ENCODE data around the gene RPL6. TPM values are rescaled to one million over a fixed set of nuclear protein-coding genes. Genes with fewer than 3 reads are reported as not detected.

The RPL6 gene
- total RNA-seq, 4 donors from 2014 or later, result 1,161 to 1,752 (median 1,687) TPM

- DNase-seq (ENCODE audit: low spot score in 2 of 2), result no peak
- TF ChIP-seq POLR2AphosphoS5 (IDR thresholded peaks at IDR 0.05), result no peak
- TF ChIP-seq EP300 (IDR thresholded peaks at IDR 0.05), result no peak
- TF ChIP-seq POLR2A (IDR thresholded peaks at IDR 0.05), result no peak
- TF ChIP-seq, protein P1, sequence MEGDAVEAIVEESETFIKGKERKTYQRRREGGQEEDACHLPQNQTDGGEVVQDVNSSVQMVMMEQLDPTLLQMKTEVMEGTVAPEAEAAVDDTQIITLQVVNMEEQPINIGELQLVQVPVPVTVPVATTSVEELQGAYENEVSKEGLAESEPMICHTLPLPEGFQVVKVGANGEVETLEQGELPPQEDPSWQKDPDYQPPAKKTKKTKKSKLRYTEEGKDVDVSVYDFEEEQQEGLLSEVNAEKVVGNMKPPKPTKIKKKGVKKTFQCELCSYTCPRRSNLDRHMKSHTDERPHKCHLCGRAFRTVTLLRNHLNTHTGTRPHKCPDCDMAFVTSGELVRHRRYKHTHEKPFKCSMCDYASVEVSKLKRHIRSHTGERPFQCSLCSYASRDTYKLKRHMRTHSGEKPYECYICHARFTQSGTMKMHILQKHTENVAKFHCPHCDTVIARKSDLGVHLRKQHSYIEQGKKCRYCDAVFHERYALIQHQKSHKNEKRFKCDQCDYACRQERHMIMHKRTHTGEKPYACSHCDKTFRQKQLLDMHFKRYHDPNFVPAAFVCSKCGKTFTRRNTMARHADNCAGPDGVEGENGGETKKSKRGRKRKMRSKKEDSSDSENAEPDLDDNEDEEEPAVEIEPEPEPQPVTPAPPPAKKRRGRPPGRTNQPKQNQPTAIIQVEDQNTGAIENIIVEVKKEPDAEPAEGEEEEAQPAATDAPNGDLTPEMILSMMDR (IDR thresholded peaks at IDR 0.05), result no peak
- no peak overlapping the region for H3K27ac ChIP-seq
- 87% methylated on average over 4 of the region's 4 CpGs for WGBS
- no peaks in the 10 kb centered on the region for H3K27me3 ChIP-seq
- no peaks in the 10 kb centered on the region for H3K4me1 ChIP-seq
- H3K9me3 ChIP-seq, result no peaks in the 10 kb centered on the region
- no peaks in the 10 kb centered on the region for H3K36me3 ChIP-seq
- H3K4me3 ChIP-seq, result no peak overlapping the region
These were observed 20.2 kb downstream of the RPL6 start for GRCh38 chr12:112389228-112389627.

DNA sequence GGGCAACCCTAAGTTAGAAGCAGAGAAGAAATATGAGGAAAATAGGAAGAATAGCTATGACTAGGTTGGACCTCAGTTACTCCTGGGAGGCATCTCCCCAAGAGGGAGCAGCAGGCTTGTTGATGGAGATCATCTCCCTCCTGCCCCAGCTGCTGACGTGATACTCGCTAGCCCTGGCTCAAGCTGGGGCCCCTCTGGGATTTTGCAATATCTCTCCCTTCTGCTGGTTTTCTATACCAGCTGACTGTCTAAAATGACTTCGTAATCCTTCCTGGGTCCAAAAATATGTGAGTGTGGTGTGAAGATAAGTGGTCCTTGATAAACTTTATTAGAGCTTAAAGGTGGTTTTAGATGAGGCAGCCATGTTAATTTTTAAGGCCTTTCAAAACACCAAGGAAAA is 22.7 kb downstream of the RPL6 start:
- no peaks in the 10 kb centered on the region for H3K27me3 ChIP-seq
- H3K4me3 ChIP-seq, result no peak overlapping the region
- TF ChIP-seq POLR2AphosphoS5 (IDR thresholded peaks at IDR 0.05) (no peak), EP300 (IDR thresholded peaks at IDR 0.05) (no peak), POLR2A (IDR thresholded peaks at IDR 0.05) (no peak)
- TF ChIP-seq, protein P1 (IDR thresholded peaks at IDR 0.05), result no peak
- H3K27ac ChIP-seq, result no peak overlapping the region
- no peaks in the 10 kb centered on the region for H3K9me3 ChIP-seq
- DNase-seq (ENCODE audit: low spot score in 2 of 2), result no peak
- 73% methylated on average over 3 of the region's 3 CpGs for WGBS
- peaks cover 5% of the 10 kb centered on the region for H3K4me1 ChIP-seq
- no peaks in the 10 kb centered on the region for H3K36me3 ChIP-seq

DNA sequence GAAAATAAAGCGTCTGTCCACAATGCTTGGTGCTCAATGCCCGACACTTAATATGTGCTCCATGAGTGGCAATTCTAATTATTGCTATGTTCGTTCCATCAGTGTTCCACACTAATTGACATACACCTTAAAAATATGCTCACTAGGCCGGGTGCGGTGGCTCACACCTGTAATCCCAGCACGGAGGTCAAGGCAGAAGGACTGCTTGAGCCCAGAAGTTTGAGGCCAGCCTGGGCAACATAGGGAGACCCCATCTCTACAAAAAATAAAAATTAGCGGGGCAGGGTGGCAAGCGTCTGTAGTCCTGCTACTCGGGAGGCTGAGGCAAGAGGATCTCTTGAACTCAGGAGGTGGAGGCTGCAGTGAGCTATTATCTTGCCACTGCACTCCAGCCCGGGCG is 26.5 kb downstream of the RPL6 start:
- H3K4me1 ChIP-seq, result peaks cover 18% of the 10 kb centered on the region
- no peaks in the 10 kb centered on the region for H3K27me3 ChIP-seq
- no peaks in the 10 kb centered on the region for H3K9me3 ChIP-seq
- H3K4me3 ChIP-seq, result peak overlapping the region; percentile 75
- no peaks in the 10 kb centered on the region for H3K36me3 ChIP-seq
- TF ChIP-seq, protein P1 (IDR thresholded peaks at IDR 0.05), result no peak
- TF ChIP-seq EP300 (IDR thresholded peaks at IDR 0.05) (no peak), POLR2A (IDR thresholded peaks at IDR 0.05) (no peak), POLR2AphosphoS5 (IDR thresholded peaks at IDR 0.05) (no peak)
- no peak for DNase-seq (ENCODE audit: low spot score in 2 of 2)
- H3K27ac ChIP-seq, result no peak overlapping the region
- WGBS, result 88% methylated on average over 11 of the region's 11 CpGs

- TF ChIP-seq EP300 (IDR thresholded peaks at IDR 0.05), result no peak
- TF ChIP-seq POLR2A (IDR thresholded peaks at IDR 0.05), result peak in 1 of 2 donors; percentile 61
- Histone ChIP-seq H3K27me3 (no peaks in the 10 kb centered on the region), H3K36me3 (no peaks in the 10 kb centered on the region), H3K9me3 (no peaks in the 10 kb centered on the region), H3K4me3 (peak within 1 kb of the TSS; percentile 75), H3K4me1 (peaks cover 18% of the 10 kb centered on the region), H3K27ac (peak within 1 kb of the TSS; percentile 91)
- WGBS, result 0% methylated on average over 26 of the region's 106 CpGs
- DNase-seq (ENCODE audit: low spot score in 2 of 2), result peak; percentile 96
These were observed 27.3 kb downstream of the RPL6 start, which contains the start of gene HECTD4 for GRCh38 chr12:112381883-112382796. Gene HECTD4, minus strand, starts transcription at chr12:112382431. Its CDS starts 303 bp downstream, at chr12:112382128.

GRCh38 chr12:112381406-112381882 is 28.0 kb downstream of the RPL6 start:
- TF ChIP-seq, protein P1 (IDR thresholded peaks at IDR 0.05), result no peak
- no peak for TF ChIP-seq POLR2A (IDR thresholded peaks at IDR 0.05)
- no peak for TF ChIP-seq EP300 (IDR thresholded peaks at IDR 0.05)
- no peak for TF ChIP-seq POLR2AphosphoS5 (IDR thresholded peaks at IDR 0.05)
- H3K4me1 ChIP-seq, result peaks cover 18% of the 10 kb centered on the region
- H3K27ac ChIP-seq, result peak overlapping the region; percentile 91
- peak overlapping the region; percentile 75 for H3K4me3 ChIP-seq
- H3K9me3 ChIP-seq, result no peaks in the 10 kb centered on the region
- 0% methylated on average over 25 of the region's 33 CpGs for WGBS
- H3K27me3 ChIP-seq, result no peaks in the 10 kb centered on the region
- H3K36me3 ChIP-seq, result no peaks in the 10 kb centered on the region
- DNase-seq (ENCODE audit: low spot score in 2 of 2), result peak in 1 of 2 donors; percentile 66

Measured in suprapubic skin (tissue), 4 donors.